ENCODE data around the gene ACTR6.
A peak's percentile ranks its signal among the peaks of the same experiment; 100 is the strongest.

Gene ACTR6

DNA sequence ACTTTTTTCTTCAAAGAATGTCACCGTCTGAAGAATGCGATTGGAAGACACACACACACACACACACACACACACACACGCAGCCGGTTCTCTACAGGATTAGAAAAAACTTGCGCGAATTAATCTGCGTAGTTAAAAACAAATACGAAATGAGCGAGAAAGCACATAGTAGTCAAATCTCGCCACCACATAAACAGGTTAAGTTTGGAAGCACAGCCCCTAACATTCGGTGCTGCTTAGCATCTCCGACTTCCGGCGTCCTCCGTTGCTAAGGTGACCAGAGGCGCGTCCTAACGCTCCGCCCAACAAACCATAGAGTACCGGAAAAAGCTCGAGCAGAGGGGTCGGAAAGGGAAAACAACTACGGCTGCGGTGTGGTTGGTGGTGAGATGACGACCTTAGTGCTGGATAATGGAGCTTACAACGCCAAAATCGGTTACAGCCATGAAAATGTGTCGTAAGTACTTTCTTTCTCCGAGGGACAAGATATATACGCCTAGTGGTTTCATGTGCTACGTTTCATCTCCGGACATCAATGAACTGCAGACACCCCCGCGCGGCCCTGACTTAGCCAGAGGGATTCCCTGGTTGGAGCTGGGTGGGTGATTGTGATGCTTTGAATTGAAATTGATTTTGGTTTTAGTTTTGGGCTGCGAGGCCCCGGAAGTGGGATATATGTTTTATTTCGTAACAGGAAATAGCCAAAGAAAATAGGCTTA lies at the start of gene ACTR6:
TSS of gene ACTR6 (plus strand) at position 353 of the 719 bp plus-strand sequence. CDS start at position 390, 37 bp downstream.
- Histone ChIP-seq H3K4me3 (ENCODE audit: severe bottlenecking) (peak within 1 kb of the TSS; percentile 70), H3K4me1 (ENCODE audit: insufficient read depth, poor library complexity, severe bottlenecking) (peaks cover 19% of the 10 kb centered on the region), H3K27me3 (ENCODE audit: insufficient read depth, poor library complexity, severe bottlenecking) (no peaks in the 10 kb centered on the region), H3K27ac (ENCODE audit: poor library complexity, severe bottlenecking) (peak within 1 kb of the TSS; percentile 59), H3K36me3 (ENCODE audit: low read depth) (peaks cover 27% of the 10 kb centered on the region), H3K9me3 (ENCODE audit: severe bottlenecking) (no peaks in the 10 kb centered on the region)
- TF ChIP-seq, protein P1, sequence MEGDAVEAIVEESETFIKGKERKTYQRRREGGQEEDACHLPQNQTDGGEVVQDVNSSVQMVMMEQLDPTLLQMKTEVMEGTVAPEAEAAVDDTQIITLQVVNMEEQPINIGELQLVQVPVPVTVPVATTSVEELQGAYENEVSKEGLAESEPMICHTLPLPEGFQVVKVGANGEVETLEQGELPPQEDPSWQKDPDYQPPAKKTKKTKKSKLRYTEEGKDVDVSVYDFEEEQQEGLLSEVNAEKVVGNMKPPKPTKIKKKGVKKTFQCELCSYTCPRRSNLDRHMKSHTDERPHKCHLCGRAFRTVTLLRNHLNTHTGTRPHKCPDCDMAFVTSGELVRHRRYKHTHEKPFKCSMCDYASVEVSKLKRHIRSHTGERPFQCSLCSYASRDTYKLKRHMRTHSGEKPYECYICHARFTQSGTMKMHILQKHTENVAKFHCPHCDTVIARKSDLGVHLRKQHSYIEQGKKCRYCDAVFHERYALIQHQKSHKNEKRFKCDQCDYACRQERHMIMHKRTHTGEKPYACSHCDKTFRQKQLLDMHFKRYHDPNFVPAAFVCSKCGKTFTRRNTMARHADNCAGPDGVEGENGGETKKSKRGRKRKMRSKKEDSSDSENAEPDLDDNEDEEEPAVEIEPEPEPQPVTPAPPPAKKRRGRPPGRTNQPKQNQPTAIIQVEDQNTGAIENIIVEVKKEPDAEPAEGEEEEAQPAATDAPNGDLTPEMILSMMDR (IDR thresholded peaks at IDR 0.05; ENCODE audit: poor library complexity, severe bottlenecking), result no peak
- ATAC-seq (ENCODE audit: low read depth) (peak; percentile 83), DNase-seq (ENCODE audit: low spot score) (peak; percentile 91)

GRCh38 chr12:100151769-100152168 lies 48.8 kb upstream of the ACTR6 start:
- TF ChIP-seq, protein P1 (IDR thresholded peaks at IDR 0.05; ENCODE audit: poor library complexity, severe bottlenecking), result no peak
- Histone ChIP-seq H3K27me3 (ENCODE audit: insufficient read depth, poor library complexity, severe bottlenecking) (no peaks in the 10 kb centered on the region), H3K27ac (ENCODE audit: poor library complexity, severe bottlenecking) (no peak overlapping the region), H3K4me1 (ENCODE audit: insufficient read depth, poor library complexity, severe bottlenecking) (no peaks in the 10 kb centered on the region), H3K9me3 (ENCODE audit: severe bottlenecking) (no peaks in the 10 kb centered on the region), H3K36me3 (ENCODE audit: low read depth) (no peaks in the 10 kb centered on the region), H3K4me3 (ENCODE audit: severe bottlenecking) (no peak overlapping the region)
- DNase-seq (ENCODE audit: low spot score), result no peak
- no peak for ATAC-seq (ENCODE audit: low read depth)

DNA sequence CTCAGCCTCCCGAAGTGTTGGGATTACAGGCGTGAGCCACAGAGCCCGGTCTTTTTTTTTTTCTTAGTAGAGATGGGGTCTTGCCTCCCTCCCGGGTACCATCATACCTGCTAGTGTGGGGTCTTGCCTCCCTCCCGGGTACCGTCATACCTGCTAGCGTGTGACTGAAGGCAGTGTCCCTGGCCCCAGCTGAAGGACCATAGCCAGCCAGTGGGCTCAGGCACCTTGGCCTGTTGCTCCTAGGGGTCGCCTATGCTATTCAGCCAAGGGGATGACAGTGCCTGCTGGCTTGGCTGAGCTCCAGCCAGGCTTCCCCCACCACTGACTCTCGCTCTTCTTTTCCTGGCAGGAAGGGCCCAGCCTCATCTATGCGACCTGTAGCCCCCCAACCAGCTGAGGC lies 47.5 kb upstream of the ACTR6 start:
- no peaks in the 10 kb centered on the region for H3K27me3 ChIP-seq (ENCODE audit: insufficient read depth, poor library complexity, severe bottlenecking)
- TF ChIP-seq, protein P1 (IDR thresholded peaks at IDR 0.05; ENCODE audit: poor library complexity, severe bottlenecking), result no peak
- DNase-seq (ENCODE audit: low spot score) (no peak), ATAC-seq (ENCODE audit: low read depth) (no peak)
- H3K9me3 ChIP-seq (ENCODE audit: severe bottlenecking), result no peaks in the 10 kb centered on the region
- H3K27ac ChIP-seq (ENCODE audit: poor library complexity, severe bottlenecking), result no peak overlapping the region
- H3K4me3 ChIP-seq (ENCODE audit: severe bottlenecking), result no peak overlapping the region
- no peaks in the 10 kb centered on the region for H3K4me1 ChIP-seq (ENCODE audit: insufficient read depth, poor library complexity, severe bottlenecking)
- H3K36me3 ChIP-seq (ENCODE audit: low read depth), result no peaks in the 10 kb centered on the region

DNA sequence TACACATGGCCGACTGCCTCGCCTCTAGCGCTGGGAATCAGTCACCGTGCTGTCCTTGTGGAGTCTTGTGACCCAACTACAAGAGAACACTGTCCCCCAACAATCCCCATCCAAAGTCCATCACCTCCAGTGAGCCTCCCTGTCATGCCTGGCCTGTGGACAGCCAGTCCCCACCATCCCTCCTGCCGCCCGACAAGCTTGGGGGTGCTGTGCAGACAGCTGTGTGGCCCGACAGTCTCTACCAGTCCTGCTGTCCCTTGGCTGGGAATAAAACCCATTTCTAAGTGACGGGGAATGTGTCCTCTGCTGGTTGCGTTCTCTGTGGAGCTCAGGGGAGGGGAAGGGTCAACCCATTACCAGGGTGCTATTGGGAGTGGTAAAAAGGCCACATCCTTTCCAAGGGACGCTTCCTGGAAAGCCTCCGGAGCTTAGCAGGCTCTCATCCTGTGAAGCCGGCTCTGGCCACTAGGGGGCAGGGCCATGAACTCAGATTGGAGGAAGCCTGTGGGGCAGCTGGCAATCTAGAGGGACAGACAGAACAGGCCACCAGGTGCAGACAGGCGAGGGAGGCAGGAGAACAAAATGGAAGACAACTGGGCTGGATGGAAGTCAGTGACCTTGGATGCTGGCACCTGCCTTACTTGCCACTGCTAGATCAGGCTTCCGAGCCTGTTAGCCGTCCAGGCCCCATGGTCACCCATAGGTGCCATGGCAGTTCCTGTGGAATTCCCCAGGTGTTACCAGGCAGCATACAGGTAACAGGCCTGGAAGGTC lies 46.0 kb upstream of the ACTR6 start:
- no peaks in the 10 kb centered on the region for H3K27me3 ChIP-seq (ENCODE audit: insufficient read depth, poor library complexity, severe bottlenecking)
- H3K4me3 ChIP-seq (ENCODE audit: severe bottlenecking), result no peak overlapping the region
- no peaks in the 10 kb centered on the region for H3K9me3 ChIP-seq (ENCODE audit: severe bottlenecking)
- no peaks in the 10 kb centered on the region for H3K36me3 ChIP-seq (ENCODE audit: low read depth)
- peak; percentile 64 for ATAC-seq (ENCODE audit: low read depth)
- H3K27ac ChIP-seq (ENCODE audit: poor library complexity, severe bottlenecking), result no peak overlapping the region
- TF ChIP-seq, protein P1 (IDR thresholded peaks at IDR 0.05; ENCODE audit: poor library complexity, severe bottlenecking), result peak; percentile 82
- no peaks in the 10 kb centered on the region for H3K4me1 ChIP-seq (ENCODE audit: insufficient read depth, poor library complexity, severe bottlenecking)
- no peak for DNase-seq (ENCODE audit: low spot score)

Data from RWPE2 (cell line).